ENCODE results near the gene HLA-DOA.
A peak's percentile ranks its signal among the peaks of the same experiment; 100 is the strongest.

HLA-DOA gene

DNA sequence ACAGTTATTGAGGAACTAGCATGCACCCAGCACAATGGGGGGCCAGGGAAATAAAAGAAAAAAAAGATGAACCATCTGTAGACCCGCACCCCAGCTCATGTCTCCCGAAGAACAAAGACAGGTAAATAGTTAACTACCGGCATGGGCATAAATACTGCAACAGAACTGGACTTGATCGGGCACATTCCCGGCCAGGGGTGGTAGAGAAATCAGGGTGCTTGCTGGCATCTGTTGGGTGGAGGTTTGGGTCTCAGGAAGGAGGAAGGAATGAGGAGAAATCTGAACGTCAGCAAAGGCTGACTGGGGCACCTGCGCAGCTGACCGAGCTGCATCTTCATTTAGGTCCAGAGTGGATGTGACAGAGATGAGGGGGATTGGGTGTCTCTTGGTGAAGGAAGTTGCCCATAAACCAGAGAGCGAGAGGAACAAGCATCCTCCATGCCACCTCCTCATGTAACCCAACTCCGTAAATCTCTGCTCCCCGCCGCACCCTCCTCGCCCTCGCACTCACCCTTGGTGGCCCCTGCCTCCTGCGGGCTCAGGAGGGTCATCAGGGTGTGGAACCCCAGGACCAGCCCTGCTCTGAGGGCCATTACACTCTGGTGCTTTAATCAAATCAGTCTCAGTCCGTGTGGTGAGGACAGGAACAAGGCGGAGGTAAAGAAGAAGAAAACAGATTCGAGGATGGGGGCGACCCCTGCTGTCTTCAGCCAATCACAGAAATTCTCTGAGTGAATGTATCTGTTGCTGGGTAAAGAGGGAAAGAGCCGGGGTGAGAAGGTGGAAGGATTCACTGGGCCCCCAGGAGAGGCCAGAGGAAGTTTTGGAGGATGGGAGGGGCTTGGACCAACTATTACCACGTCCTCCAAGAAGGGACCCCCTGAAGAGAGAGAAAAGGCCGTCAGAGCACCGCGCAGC lies at the start of gene HLA-DOA:
Gene HLA-DOA (minus strand): TSS at position 648 of the 918 bp plus-strand sequence.
- DNase-seq: peak; percentile 77

GRCh38 chr6:33057222-33058150 lies 48.1 kb upstream of the HLA-DOA start:
- DNase-seq: no peak

DNA sequence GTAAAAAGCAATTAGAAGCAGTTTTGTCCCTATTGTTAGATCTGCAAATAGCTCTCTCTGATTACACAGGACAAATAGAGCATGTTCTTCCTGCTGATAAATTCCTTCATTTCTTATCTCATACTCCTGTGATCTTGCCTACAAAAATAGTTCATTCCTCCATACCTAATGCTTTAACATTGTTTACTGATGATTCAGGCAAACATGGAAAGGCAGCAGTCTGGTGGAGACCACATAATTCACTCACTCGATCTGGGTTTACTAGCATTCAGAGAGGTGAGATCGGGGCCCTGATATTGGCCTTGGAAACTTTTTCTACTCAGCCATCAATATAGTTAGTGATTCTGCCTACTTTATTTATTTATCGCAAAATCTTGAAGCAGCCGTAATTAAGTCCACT lies 43.8 kb upstream of the HLA-DOA start:
- DNase-seq: no peak

GRCh38 chr6:33052627-33053026 lies 43.2 kb upstream of the HLA-DOA start:
- DNase-seq: no peak

DNA sequence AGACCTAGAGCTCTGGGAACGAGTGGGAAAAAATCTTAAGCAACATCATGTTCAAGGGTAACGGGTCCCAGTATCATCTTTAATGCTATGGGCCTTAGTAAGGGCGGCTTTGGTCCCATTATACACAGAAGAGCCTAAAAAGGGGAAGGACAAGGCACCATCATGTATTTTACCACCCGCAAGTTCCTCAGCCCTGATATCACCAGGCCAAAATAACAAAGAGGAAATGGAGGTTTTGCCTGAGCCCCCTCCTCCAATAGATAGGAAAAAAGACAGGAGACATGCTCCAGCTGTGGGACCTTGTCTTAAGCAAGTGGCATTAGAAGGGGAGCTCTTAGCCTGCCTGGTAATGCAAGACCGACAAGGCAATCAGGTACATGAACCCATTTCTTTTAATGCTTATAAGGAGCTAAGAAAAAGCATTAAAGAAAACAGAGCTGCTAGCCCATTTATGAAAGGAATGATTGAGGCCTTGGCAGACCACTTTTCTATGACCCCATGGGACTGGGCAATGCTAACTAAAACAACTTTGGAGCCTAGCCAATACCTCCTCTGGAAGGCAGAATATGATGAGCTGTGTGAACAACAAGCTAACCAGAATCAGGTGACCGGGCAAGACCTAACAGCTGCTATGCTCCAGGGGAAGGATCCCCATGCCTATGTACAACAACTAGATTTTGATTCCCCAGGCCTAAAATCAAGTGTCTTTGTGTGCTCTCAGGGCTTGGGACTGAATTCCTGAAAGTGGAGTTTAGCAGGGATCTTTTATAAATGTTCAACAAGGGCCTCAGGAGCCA lies 40.8 kb upstream of the HLA-DOA start:
- no peak for DNase-seq

DNA sequence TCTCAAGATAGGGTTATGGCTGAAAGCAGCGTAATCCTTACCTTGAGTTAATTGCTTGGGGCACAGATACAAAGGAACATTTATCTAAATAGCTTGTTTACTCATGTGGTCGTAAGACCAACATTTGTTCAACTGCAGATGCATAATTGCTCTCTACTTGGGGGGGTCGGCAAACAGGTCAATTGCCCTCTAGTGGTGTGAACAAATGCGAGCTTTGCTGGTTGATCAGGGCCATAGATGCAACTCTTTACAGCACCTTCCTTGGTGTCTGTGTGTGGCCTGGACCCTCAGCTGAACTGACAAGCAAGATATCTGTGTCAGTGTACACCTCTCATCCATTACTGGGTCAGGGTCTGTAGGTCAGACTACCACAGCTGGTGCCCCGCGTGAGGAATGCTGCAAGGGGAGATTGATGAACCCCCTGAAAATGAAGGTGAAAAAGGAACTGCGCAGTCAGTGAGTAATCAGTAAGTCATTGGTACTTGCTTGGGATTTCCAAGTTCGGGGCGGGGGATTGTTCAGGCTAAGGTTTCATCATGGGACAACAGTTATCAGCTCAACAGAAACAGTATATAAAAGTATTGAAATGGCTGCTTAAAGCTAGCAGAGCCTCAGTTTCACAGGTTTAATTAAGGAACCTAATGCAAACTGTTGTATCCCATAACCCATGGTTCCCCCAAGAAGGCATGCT lies 40.1 kb upstream of the HLA-DOA start:
- no peak for DNase-seq

DNA sequence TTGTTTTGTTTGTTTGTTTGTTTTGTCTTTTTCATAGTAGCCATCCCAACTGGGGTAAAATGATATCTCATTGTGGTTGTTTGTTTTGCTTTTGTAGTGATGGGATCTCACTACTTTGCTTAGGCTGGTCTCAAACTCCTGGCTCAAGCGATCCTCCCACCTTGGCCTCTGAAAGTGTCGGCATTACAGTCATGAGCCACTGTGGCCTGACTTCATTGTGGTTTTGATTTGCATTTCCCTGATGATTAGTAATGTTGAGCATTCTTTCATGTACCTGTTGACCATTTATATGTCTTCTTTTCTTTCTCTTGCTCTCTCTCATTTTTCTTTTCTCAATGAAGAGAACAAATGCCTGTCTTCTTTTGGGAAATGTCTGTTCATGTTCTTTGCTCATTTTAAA lies 30.8 kb upstream of the HLA-DOA start:
- DNase-seq: no peak

DNA sequence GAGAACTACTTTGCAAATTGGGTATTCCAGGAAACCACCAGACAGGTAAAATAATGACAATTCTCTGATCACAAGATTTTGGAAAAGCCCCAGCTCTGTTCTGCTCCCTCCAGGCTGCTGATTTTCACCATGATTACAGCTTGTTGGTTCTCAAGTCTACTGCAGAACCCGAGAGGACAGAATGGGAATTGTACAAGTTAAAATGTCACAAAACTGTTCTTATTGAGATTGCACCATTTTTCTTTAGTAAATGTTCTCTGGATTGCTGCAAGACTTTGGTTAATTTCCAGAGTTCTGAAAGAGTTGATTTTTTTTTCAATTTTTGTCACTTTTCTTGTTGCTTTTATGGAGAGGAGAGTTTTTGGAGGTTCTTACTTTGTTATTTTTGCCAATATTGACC lies 27.1 kb upstream of the HLA-DOA start:
- DNase-seq: no peak

DNA sequence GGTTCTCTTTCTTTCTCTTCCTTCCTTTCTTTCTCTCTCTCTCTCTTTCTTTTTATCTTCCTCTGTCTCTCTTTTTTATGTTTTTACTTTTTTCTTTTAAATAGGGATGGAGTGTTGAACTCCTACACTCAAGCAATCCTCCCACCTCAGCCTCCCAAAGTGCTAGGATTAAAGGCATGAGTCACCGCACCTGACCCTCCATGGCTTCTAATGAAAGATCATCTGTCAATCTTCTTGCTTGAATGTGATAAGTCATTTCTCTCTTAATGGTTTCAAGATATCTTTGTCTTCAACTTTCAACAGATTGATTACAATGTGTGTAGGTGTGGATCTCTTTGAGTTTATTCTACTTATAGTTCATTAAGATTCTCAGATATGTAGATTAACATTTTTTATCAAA lies 25.2 kb upstream of the HLA-DOA start:
- DNase-seq: no peak

GRCh38 chr6:33030245-33030644 lies 20.9 kb upstream of the HLA-DOA start:
- no peak for DNase-seq

GRCh38 chr6:33029328-33030184 lies 20.2 kb upstream of the HLA-DOA start:
- DNase-seq: no peak

DNA sequence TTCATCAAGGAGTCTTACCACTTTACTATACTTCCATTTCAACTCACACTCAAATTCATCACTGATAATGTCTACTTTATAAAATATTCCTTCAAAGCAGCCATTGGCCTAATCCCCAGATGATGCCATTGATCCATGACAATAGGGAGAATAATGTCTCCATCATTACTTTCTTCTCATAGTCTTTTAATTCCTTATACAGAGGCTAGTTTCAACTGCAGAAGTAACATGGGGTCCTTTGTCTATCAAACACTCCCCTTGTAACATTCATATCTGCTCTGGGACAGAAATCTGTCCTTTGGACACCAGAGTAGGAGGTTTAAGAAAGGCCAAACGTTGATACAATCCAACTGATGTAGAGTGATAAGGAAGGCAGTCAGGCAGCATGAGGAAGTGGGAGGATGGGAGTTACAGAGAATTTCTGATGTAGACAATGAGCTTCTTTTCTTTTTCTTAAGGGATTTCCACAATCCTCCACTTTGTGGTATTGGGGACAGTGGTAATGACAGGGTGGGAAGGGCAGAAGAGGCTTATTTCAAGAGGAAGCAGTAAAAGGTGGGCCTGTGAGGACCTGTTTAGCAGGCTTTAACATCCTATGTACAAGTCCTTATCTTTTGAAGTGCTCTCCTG lies 18.9 kb upstream of the HLA-DOA start:
- no peak for DNase-seq

- no peak for DNase-seq
Measured at GRCh38 chr6:33024521-33024920, 15.1 kb upstream of the HLA-DOA start.

DNA sequence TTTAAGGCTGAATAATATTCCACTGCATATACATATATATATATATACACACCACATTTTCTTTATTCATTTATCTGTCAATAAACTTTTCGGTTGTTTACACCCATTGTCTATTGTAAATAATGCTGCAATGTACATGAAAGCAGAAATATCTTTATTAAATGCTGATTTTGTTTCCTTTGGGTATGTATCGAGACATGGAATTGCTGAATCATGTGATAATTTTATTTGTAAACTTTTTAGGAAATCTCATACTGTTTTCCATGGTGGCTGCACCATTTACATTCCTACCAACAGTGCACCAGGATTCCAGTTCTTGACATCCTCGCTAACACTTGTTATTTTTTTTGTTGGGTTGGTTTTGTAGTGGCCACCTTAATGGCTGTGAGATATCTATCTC lies 14.1 kb upstream of the HLA-DOA start:
- DNase-seq: no peak

GRCh38 chr6:33021917-33022316 lies 12.5 kb upstream of the HLA-DOA start:
- DNase-seq: no peak

DNA sequence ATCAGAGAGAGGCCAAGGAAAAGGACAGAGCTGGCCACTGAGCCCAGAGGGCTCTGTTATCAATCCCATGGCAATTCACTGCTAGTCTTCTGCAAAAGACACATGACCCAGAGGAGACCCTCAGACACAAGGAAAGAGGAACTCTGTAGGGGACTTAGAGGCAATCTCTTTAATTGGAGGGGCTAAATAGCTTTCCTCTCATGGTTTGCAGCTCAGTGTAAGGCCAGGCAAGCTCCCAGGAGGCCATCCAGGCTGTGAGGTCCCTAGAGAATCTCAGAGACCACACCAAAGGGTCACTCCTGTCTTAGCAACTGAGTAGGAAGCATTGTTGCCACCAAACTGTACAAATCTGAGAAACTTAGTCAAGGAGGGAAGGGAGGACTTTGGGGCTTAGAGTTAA lies 10.0 kb upstream of the HLA-DOA start:
- DNase-seq: no peak

DNA sequence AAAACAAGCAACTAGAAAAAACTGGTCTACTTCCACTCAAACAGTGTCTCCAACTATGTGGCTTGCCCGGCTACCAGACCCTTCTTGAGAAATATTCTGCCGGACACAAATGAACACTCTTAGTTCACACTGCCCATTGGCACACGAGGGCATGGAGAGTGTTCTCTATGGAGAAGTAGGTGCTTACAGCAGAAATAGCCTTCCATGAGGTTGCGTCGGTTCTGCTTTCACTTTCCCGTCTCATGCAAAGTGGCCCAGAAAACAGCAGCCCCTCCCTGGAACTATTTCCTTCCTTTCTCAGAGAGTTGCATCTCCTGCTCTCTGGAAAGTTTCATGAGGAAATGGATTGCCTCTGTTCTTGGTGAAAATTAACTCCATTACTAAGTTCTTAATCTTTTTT lies 9.5 kb upstream of the HLA-DOA start:
- no peak for DNase-seq

GRCh38 chr6:33018418-33018817 lies 9.0 kb upstream of the HLA-DOA start:
- no peak for DNase-seq

GRCh38 chr6:33017694-33018353 lies 8.4 kb upstream of the HLA-DOA start:
- DNase-seq: no peak

DNA sequence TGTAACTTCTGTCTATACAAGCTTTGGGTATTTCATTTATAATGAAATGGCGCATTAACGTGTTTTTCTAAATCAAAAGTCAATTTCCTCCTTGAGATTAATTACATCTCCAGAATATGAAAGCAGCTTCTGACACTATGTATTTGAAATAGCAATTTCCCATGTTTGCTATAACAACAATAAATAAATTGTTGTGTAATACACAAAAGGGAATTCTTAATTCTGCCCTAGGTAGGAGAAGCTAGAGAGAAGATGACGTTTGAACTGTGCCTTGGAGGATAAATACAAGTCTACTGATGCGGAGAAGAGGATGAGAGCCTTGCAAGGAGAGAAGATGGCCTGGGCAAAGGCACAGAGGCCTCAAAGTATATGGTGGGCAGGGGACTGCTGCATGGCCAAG lies 7.6 kb upstream of the HLA-DOA start:
- no peak for DNase-seq

All from retina (tissue), 1 donor.